Colonic mucosa (tissue), 4 donors: ENCODE measurements around the gene CD320. TPM values are rescaled to one million over a fixed set of nuclear protein-coding genes. Genes with fewer than 3 reads are reported as not detected.

ENCODE experiments used
- DNase-seq: peaks from one replicate; pipeline ENCODE4 v3.0.0-alpha.2; 2020
- H3K27ac ChIP-seq: fragments of 200-600 bp; one replicate; pipeline ENCODE4 v1.8.0; 2021
- H3K27me3 ChIP-seq: fragments of 200-600 bp; one replicate; pipeline ENCODE4 v1.8.0; 2021
- H3K36me3 ChIP-seq: fragments of 200-600 bp; one replicate; pipeline ENCODE4 v1.8.0; 2021
- H3K4me1 ChIP-seq: fragments of 200-600 bp; one replicate; pipeline ENCODE4 v1.8.0; 2021; ENCODE audit warnings: mild to moderate bottlenecking
- H3K4me3 ChIP-seq: fragments of 200-600 bp; one replicate; pipeline ENCODE4 v1.8.0; 2021
- H3K9ac ChIP-seq, 2 donors: one replicate each; pipeline ENCODE4 v1.7.0; 2013; ENCODE audit warnings: control low read depth in 2 of 2, low read depth in 2 of 2, low read length in 2 of 2
- H3K9me3 ChIP-seq: fragments of 200-600 bp; one replicate; pipeline ENCODE4 v1.8.0; 2021
- CTCF ChIP-seq: fragments of 200-600 bp; IDR thresholded peaks from one replicate; pipeline ENCODE4 v1.8.0; 2022; ENCODE audit warnings: antibody characterized with exemption, mild to moderate bottlenecking
- intact Hi-C: fragments of 100-400 bp; cut with DNase I; formaldehyde crosslinking; loops from one replicate; pipeline ENCODE4 v1.14.1; 2022
- total RNA-seq, 2 donors: library from RNA; stranded (reverse); fragmentation: NEBNext Ultra II Directional in 1 of 2; extraction: Animal tissue kit (Norgen Biotek cat#: 25700) in 1 of 2; gene quantifications; one replicate each; pipeline ENCODE4 v1.2.1, GENCODE V29; 2021
- donor health status: healthy.
- donor health status: DM: no; HTN: no; CAD: no.
- donor health status: DM: no; HTN: no; CAD: no.

Gene CD320
- total RNA-seq, 2 donors from 2014 or later, result 34.1 to 154 TPM

- no peak for DNase-seq
- no peaks in the 10 kb centered on the region for H3K4me1 ChIP-seq
- no peak for TF ChIP-seq CTCF
- H3K27me3 ChIP-seq, result no peaks in the 10 kb centered on the region
- no peak overlapping the region for H3K9ac ChIP-seq
- intact Hi-C loops, result loop anchor here (5.0 kb wide), 3 partner anchors 97 to 307 kb away; no protein-coding TSS in a partner anchor
- no peak overlapping the region for H3K4me3 ChIP-seq
- H3K9me3 ChIP-seq, result no peaks in the 10 kb centered on the region
- H3K36me3 ChIP-seq, result no peaks in the 10 kb centered on the region
- no peak overlapping the region for H3K27ac ChIP-seq
Measured at GRCh38 chr19:8254286-8255001, 53.7 kb downstream of the CD320 start.

GRCh38 chr19:8253678-8254077 is 54.5 kb downstream of the CD320 start:
- TF ChIP-seq CTCF, result no peak
- H3K27me3 ChIP-seq, result no peaks in the 10 kb centered on the region
- H3K4me1 ChIP-seq, result no peaks in the 10 kb centered on the region
- intact Hi-C loops, result loop anchor here (5.0 kb wide), 3 partner anchors 96 to 306 kb away; no protein-coding TSS in a partner anchor
- no peak overlapping the region for H3K9ac ChIP-seq
- DNase-seq, result no peak
- no peak overlapping the region for H3K4me3 ChIP-seq
- H3K36me3 ChIP-seq, result no peaks in the 10 kb centered on the region
- no peaks in the 10 kb centered on the region for H3K9me3 ChIP-seq
- H3K27ac ChIP-seq, result no peak overlapping the region

- Histone ChIP-seq H3K4me3 (no peak overlapping the region), H3K36me3 (no peaks in the 10 kb centered on the region), H3K27ac (no peak overlapping the region), H3K4me1 (no peaks in the 10 kb centered on the region), H3K27me3 (no peaks in the 10 kb centered on the region), H3K9ac (no peak overlapping the region), H3K9me3 (no peaks in the 10 kb centered on the region)
- DNase-seq, result peak; percentile 85
- intact Hi-C loops, result loop anchor here (5.0 kb wide), 3 partner anchors 96 to 306 kb away; no protein-coding TSS in a partner anchor
- TF ChIP-seq CTCF, result peak; percentile 98
Measured at GRCh38 chr19:8252922-8253589, 55.1 kb downstream of the CD320 start.

Other genes with a start within 250 kb of the CD320 start
- under 1 TPM in 1 of 2 donors, not detected in 1; 0.05 TPM for gene FBN3, start 158.8 kb downstream of the CD320 start, total RNA-seq
- gene CERS4, start 99.0 kb downstream of the CD320 start, total RNA-seq, result 1 to 10 TPM; 2.9 to 5.3 TPM
- gene NDUFA7, start 13.0 kb upstream of the CD320 start, total RNA-seq, result 10 to 100 TPM; 57.4 to 58.3 TPM
- gene RPS28, start 13.1 kb upstream of the CD320 start, total RNA-seq, result 1,000 to 10,000 TPM; 1,587 to 1,854 TPM
- gene KANK3, start 34.9 kb upstream of the CD320 start, total RNA-seq, result 1 to 10 TPM; 1.7 to 2.7 TPM
- 1 to 10 TPM; 7.7 to 8.1 TPM for gene ANGPTL4, start 55.8 kb upstream of the CD320 start, total RNA-seq
- gene RAB11B, start 82.0 kb upstream of the CD320 start, total RNA-seq, result 100 to 1,000 TPM; 117 to 127 TPM
- gene MARCHF2, start 104.9 kb upstream of the CD320 start, total RNA-seq, result 10 to 100 TPM; 18.8 to 33.1 TPM
- 100 to 1,000 TPM; 122 to 339 TPM for gene HNRNPM, start 136.6 kb upstream of the CD320 start, total RNA-seq
- under 1 TPM; 0.49 to 0.96 TPM for gene PRAM1, start 194.3 kb upstream of the CD320 start, total RNA-seq
- gene ZNF414, start 205.8 kb upstream of the CD320 start, total RNA-seq, result 10 to 100 TPM; 19.5 to 31.9 TPM